GM19467 (cell line): ENCODE data around the gene WHAMM.
"Not testable (repeated sequence)": the region's sequence is repeated elsewhere in the genome, so short reads cannot be mapped to it uniquely, and the experiment has no call there.

Experiments used
- ATAC-seq: cut with Tn5 transposase; IDR thresholded peaks from one replicate; pipeline ENCODE4 v1.9.1; 2021; ENCODE audit warnings: mild to moderate bottlenecking, moderate library complexity; ENCODE audit not compliant: unreplicated experiment

Gene WHAMM, protein sequence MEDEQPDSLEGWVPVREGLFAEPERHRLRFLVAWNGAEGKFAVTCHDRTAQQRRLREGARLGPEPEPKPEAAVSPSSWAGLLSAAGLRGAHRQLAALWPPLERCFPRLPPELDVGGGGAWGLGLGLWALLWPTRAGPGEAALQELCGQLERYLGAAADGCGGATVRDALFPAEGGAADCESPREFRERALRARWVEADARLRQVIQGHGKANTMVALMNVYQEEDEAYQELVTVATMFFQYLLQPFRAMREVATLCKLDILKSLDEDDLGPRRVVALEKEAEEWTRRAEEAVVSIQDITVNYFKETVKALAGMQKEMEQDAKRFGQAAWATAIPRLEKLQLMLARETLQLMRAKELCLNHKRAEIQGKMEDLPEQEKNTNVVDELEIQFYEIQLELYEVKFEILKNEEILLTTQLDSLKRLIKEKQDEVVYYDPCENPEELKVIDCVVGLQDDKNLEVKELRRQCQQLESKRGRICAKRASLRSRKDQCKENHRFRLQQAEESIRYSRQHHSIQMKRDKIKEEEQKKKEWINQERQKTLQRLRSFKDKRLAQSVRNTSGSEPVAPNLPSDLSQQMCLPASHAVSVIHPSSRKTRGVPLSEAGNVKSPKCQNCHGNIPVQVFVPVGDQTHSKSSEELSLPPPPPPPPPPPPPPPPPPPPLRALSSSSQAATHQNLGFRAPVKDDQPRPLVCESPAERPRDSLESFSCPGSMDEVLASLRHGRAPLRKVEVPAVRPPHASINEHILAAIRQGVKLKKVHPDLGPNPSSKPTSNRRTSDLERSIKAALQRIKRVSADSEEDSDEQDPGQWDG

DNA sequence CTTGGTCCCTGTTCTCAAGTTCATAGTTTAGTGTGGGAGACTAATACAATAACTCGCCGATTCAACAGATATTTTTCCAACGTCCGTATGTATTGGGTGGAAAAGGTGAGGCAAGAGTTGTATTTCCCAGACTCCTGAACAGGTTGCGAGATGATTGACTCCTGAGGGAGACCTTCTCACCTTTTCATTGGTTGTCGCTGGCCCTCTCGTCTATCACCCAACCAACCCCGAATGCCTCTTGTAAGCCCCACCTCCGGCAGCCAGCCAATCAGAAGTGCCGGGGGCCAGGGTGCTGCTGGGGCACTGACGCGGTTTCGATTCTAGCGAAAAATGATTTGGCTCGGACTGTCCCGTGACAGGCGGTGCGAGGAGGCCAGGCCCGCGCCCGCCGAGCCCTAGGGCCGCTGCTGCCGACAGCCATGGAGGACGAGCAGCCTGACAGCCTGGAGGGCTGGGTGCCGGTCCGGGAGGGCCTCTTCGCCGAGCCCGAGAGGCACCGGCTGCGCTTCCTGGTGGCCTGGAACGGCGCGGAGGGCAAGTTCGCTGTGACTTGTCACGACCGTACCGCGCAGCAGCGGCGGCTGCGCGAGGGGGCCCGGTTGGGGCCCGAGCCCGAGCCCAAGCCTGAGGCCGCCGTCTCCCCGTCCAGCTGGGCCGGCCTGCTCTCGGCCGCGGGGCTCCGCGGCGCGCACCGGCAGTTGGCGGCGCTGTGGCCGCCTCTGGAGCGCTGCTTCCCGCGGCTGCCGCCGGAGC, at the start of gene WHAMM:
Gene WHAMM (plus strand): TSS at position 321 of the 753 bp plus-strand sequence. CDS start 99 bp downstream, at position 420.
- peak; percentile 81 for ATAC-seq

DNA sequence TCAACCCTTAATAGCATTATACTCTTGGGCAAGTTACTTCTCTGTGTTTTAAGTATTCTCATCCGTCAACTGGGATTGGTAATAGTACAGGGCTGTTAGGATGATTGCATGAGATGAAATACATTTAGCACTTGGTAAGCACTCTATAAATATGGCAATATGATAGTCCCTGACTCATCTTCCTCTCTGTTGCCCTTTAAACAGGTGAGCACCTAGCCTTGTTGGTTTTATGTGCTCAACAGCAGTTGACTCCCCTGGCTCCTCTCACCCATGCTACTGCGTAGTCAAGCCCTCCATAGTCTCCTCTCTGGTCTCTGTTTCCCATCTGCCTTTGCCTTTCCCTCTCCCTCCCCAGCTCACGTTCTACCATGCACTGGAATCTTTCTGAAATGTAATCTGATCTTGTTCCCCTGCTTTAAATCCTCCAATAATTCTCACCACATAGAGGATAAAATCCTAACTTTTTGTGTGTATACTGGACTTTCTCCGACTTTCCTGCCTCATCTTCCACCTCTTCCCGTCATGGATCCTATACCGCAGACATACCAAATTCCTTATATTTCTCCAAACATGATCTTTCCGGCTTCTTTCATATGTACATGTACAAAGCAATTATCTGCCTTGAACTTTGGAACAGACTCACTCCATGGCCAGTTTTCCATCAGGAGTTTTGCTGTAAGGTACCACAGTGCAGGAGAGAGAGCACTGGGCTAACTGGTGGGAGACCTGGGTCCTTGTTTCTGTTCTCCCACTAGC, 45.9 kb upstream of the WHAMM start:
- no peak for ATAC-seq

DNA sequence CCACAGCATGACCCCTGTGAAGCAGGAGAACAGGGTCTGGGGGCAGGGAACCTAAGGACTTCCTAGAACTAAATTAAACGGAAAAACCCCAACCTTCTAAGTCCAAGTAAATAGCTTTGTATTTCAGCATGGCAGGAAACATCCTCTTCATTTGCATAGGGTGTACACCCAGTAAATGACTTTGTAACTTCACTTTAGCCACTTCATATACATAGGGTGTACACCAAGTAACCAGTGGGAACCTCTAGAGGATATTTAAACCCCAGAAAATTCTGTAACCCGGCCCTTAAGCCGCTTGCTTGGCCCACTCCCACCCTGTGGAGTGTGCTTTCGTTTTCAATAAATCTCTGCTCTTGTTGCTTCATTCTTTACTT, 45.3 kb upstream of the WHAMM start:
- no peak for ATAC-seq

DNA sequence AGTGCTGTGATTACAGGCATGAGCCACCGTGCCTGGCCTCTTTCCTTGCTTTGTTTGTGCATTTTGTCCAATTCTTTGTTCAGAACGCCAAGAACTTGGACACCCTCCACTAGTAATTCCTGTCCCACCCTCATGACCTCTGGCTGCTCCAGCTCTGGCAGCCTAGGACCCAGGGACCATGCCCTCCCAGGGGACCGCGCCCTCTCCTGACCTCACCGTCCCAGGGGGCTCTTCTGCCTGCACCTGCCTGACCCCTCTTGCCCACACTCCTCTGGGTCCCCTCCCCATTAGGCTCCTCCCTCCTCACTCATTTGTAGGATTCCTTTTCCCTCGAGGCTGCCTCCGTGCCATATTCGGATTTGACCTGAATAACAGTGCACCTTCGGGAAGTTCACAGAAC, 44.7 kb upstream of the WHAMM start:
- no peak for ATAC-seq

DNA sequence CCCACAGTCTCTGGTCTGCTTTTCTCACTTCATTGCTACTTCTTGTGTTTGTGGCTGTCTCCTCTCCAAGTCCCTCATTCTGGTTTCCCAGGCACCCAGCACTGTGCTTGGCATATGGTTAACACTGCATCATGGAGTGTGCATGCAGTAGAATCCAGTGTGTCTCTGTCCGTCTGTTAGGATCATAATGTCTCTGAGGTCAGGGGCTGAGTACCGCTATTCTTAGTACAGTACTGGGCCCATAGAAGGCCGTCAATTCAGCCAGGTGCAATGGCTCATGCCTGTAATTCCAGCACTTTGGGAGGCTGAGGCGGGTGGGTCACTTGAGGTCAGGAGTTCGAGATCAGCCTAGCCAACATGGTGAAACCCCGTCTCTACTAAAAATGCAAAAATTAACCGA, 43.2 kb upstream of the WHAMM start:
- not testable (repeated sequence) for ATAC-seq

DNA sequence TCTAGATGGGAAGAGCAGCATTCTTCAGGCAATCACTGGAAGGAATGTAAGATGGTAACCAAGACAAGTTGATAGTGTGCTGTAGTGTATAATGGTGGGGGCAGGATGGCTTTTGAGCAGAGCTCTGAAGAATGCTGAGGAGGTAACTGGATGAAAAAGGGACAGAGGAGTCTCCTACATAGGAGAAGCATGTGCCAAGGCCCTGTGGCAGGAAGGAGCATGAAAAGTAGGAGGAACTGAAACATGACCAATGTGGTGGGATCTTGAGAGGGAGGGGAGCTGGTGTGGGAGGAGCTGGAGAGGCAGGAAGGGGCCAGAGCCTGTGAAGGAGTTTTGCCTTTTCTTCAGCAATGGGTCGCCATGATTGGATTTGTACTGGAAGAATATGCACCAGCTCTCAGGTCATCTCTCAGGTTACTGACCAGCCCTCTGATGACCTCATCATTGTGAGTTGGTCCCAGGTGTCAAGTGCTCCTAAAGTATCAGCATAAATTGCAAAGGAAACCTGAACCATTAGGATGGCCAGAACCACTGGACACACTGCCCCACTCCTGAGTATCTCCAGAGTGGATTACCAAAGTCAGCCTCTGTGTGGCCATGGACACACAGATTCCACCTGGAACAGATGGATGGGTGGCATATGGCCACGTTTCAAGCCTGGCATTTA, 42.1 kb upstream of the WHAMM start:
- no peak for ATAC-seq

DNA sequence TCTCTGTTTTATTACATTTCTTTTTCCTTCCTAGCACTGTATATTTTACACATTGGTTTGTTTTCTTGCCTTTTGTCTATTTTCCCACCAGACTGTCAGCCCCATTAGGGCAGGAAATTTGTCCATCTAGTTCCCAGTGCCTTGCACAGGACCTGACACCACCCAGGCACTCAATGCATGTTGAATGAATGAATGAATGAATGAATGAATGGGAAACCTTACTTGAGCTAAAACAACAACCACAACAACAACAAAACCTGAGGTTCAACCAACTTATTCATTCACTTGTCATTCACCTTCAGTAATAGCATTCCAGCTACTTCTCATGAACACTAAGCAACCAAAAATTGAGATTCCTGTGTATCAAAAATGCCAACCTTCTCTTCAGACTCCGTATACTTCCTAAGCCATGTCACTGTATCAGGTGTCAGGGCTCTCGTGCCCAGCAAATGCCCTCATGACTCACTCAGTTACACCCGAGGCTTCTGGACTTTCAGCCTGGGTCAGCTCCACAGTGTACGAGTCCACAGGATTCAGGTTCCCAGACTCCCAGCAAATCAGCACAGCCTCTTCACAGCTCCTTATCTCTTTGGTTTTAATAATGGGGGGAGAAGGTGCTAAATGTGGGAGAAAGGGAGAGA, 40.9 kb upstream of the WHAMM start:
- no peak for ATAC-seq

DNA sequence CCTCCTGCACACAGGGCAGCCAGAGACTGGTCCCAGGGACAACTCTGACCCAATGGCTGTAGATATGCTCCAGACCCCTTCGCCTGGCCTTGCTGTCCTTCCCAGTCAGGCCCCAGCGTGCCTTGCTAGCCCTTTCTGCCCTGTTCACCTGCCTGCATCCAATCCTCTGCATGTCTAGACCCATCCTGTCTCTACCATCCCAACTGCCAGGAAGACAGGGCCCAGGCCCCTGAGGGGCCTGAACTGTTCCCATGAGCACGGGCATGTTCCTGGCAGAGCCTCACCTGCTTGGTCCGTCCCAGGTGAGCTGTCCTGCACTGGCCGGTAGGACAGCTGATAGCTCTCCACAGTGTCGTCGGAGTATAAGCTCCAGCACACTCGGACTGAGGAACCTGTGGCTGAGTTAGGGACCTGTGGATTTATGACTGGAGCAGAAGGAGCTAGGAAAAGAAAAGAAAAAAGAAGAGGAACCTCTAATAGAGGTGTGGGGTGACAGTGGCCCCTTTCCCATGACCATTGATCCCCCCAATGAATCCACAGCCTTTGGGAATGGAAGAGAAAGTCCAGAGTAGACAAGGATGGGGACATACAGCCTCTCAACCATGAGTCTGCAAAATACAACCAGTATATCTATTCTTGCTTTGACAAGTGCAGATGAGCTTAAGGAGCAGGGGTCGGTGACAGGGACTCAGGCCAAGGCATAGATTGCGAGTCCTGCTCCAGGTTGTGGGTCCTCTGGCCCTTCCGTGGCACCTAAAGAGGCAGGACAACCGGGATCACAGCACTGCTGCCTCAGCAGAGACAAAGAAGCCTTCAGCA, 37.4 kb upstream of the WHAMM start:
- ATAC-seq = no peak

DNA sequence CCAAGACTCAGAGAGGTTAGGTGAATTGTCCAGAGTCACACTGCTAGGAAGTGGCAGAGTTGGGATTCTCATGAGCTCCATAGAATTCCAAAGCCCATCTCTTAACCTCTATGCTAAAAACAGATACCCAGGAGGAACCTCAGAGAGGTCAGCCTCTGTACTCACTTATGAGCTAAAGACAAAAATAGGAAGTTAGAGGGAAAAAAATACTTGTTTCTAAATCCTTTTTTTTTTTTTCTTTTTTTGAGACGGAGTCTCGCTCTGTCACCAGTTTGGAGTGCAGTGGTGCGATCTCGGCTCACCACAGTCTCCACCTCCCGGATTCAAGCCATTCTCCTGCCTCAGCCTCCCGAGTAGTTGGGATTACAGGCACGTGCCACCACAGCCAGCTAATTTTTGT, 34.9 kb upstream of the WHAMM start:
- no peak for ATAC-seq

DNA sequence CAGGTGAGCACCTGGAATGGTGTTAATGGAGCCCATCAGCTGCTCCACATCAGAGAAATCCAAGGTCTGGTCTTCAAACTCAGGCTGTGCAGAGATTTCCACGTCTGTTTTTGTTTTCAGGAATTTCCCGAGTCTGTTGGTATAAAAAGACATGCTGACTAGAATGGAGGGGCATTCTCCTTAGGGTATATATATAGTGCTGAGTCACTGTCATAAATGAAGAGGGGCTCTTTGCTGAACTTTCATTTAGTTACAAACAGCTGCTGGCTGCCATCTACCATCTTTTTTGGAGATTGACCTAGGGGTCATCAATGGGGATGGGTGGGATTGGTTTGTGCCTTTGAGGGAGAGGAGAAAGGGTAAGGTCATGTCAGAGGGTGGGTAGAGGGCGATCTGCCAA, 30.7 kb upstream of the WHAMM start:
- ATAC-seq = no peak

DNA sequence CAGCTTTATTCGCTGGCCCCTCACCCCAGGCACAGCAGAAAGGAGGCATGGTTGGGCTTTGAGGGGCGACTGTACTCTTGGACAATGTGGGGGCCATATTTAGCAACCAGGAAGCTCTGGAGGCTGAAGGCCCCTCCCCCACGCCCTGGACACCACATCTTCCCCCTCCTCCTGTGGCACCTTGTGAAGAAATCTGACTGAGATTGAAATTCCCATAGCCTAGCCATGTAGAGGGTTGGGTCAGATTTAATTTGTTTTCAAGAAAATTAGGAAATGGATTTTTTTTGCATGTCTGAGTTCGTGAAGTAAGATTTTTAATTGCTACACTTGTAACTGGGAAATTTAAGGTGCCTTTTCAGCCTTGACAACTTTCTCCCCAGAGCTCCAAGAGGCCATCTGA, 28.1 kb upstream of the WHAMM start:
- ATAC-seq = no peak

DNA sequence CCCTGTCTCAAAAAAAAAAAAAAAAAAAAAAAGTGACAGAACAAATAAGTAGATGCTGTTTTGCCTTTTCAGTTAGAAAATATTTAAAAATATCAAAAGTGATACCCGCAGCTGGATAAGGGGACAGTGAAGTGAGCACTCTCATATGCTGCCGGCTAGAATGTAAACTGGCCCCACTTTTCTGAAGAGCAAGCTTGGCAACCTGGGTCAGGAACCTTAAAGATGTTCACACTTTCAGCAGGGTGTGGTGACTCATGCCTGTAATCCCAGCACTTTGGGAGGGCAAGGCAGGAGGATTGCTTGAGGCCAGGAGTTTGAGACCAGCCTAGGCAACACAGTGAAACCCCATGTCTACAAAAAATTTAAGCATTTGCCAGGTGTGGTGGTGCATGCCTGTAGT, 20.9 kb upstream of the WHAMM start:
- ATAC-seq = no peak

DNA sequence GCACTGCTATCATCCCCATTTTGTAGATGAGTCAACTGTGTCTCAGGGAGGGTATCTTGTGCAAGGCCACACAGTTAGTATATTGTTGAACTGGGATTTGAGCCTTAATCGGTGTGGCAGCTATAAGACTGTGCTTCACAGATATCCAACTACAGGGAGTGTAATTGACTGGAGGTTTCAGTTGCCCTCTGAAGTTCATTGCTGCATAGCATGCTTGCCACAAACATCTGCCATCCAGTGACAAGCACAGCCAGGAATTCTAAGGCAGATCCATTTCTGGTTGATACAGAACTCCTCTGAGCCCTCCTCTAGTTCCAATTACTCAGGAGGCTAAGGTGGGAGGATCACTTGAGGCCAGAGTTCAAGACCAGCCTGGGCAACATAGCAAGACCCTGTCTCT, 19.9 kb upstream of the WHAMM start:
- ATAC-seq = no peak

DNA sequence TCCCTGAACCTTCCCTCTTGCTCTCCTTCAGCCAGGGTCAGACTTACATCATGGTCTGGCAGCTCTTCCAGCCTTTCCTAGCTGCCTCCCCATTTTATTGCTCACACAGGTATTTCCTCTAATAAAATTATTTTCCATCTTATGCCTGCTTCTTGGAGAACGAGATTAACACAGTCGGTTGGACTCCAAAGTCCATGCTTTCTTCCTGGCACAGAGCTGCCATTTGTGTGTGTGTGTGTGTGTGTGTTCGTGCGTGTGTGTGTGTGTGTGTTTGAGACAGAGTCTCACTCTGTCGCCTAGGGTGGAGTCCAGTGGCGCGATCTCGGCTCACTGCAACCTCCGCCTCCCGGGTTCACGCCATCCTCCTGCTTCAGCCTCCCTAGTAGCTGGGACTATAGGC, 19.1 kb upstream of the WHAMM start:
- ATAC-seq = no peak

DNA sequence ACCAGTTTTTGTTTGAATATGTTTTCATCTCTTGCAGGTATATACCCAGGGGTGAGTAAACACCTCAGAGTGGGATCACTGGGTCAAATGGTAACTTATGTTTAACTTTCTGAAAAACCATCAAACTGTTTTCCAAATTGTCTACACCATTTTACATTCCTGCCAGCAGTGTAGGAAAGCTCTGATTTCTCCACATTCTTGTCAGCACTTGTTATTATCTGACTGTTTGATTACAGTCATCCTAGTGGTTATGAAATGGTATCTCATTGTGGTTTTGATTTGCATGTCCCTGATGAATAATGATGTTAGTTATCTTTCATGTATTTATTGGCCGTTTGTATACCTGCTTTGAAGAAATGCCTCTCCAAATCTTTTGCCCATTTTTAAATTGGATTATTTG, 17.4 kb upstream of the WHAMM start:
- ATAC-seq = no peak

DNA sequence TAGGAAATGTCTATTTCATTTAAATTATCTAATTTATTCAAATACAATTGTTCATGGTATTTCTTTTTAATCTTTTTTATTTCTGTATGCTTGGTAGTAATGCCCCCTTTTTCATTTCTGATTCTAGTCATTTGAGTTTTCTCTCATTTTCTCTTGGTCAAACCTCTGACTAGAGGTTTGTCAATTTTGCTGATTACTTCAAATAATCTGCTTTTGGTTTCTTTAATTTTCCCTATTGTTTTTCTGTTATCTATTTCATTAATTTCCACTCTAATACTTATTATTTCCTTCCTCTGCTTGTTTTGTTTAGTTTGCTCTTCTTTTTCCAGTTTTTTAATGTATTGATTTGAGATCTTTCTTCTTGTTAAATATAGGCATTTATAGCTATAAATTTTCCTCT, 15.7 kb upstream of the WHAMM start:
- no peak for ATAC-seq

DNA sequence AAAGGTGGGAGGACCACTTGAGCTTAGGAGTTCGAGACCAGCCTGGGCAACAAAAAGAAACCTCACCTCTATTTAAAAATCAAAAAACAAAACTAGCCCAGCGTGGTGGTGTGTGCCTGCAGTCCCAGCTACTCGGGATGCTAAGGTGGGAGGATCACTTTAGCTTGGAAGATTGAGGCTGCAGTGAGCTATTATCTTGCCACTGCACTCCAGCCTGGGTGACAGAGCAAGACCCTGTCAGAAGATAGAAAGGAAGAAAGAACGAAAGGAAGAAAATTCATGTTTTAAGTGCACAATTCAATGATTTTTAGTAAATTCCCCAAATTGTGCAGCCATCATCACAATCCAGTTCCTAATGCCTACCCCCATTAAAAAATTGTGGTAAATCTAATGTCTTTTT, 11.3 kb upstream of the WHAMM start:
- no peak for ATAC-seq

DNA sequence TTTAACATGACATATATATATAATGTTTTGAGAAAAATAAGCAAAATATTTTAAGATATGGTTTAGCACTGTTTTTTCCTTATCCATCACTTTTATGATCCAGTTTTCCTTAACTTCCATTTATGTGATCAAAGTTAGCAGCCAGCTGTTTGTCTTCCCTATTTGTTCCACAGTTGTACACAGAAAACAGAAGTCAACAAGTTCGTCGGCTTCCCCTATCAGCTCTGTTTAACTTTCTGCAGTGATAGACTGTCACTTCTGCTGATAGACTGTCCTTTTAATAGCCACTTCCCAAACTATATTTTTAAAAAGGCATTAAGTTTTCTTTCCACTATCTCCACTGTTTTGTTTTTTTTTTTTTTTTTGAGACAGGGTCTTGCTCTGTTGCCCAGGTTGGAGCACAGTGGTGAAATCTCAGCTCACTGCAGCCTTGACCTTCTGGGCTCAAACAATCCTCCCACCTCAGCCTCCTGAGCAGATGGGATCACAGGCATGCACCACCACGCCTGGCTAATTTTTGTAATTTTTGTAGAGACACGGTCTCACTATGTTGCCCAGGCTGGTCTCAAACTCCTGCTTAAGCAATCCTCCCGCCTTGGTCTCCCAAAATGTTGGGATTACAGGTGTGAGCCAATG, 10.8 kb upstream of the WHAMM start:
- ATAC-seq = no peak
